D341Med (cell line): ENCODE measurements around the gene SENP7.
A peak's percentile ranks its signal among the peaks of the same experiment; 100 is the strongest.
"Not testable (repeated sequence)": the region's sequence is repeated elsewhere in the genome, so short reads cannot be mapped to it uniquely, and the experiment has no call there.

Experiments used
- DNase-seq: peaks from one replicate; pipeline ENCODE4 v3.0.0; 2012; ENCODE audit warnings: low spot score

Gene SENP7

DNA sequence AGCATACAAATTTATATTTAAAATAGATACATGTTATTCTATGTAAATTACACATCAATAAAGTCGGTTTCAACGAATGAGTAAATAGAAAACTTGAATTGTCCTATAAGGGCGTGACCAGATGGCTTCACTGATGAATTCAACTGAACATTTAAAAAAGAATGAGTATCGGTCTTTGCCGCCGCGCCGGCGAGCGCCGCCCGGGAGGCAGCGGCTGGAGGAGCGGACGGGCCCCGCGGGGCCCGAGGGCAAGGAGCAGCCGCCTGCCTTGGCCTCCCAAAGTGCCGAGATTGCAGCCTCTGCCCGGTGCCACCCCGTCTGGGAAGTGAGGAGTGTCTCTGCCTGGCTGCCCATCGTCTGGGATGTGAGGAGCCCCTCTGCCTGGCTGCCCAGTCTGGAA lies 74.4 kb downstream of the SENP7 start:
- DNase-seq = not testable (repeated sequence)

DNA sequence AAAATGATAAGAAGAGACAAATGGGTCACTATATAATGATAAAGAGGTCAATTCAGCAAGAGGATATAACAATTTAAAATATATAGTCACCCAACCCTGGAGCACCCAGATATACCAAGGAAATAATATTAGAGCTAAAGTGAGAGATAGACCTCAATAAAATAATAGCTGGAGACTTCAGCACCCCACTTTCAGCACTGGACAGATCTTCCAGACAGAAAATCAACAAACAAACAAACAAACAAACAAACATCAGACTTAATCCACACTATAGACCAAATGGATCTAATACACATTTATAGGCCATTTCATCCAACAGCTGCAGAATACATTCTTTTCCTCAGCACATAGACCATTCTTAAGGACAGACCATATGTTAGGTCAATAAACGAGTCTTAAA lies 79.4 kb downstream of the SENP7 start:
- no peak for DNase-seq

DNA sequence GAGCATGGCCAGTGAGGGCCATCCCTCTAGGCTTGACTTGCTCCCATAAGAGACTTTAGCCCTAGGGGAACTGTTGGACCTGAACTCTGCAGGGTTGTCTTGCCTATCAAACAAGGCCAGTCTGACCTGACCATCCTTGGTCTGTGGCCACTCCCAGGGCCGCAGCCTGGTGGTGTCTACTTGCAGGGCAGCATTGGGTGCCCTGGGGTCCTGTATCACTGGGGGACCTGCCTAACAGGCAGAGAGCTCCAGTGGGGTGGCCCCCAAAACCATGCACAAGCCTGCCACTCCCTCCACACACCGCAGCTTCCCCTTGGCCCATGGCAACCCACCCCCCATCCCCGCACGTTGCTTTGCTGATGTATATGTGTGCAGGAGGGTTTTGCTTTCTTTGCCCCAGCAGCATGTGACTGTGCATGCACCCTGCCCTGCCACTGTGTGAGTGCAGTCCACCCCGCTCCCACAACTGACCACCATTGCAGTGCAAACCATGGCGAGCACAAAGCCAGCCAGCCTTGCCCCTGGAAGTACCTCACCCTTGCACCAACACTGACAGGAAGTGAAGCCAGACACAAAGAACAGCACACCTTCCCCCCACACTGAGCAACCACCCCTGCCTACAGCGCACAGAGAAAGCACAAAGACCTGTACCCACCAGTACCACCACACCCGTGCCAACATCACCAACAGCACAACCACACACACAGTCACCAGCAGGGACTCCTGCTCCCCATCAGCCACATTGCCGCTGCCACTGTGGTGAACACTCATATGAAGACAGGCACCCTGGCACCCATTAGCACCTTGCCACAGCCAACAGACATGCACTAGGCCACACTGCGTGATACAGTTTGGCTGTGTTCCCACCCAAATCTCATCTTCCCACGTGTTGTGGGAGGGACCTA lies 88.8 kb downstream of the SENP7 start:
- no peak for DNase-seq

DNA sequence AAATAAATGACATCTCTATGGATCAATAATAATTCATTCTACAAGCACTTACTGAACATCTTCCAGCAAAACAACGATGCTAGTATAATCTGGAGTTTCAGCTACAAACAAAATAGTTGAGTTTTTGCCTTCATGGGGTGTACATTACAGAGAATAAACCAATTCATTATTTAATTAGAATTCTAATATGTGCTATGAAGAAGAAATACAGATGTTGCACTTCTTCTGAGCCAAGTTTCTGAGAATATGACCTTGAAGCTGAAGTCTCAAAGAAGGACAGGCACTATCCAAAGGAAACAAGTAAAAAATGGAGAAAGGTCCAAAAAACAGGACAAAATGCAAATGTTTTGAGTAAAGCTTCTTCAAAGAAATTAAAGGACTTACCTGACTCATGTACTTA lies 94.2 kb downstream of the SENP7 start:
- no peak for DNase-seq

DNA sequence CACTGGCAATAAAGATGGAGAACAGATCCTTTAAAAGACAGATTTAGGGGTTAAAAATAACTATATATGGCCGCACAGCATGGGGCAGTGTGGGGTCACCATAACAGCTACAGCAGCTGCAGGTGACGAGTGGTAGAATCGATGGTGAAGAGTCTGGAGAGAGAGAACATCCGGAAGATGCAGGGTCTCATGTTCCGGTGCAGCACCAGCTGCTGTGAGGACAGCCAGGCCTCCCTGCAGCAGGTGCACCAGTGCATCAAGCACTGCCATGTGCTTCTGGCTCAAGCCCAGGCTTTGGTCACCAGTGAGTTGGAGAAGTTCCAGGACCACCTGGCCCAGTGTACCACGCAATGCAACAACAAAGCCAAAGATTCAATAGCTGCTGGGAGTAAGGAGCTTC lies 98.9 kb downstream of the SENP7 start:
- no peak for DNase-seq

DNA sequence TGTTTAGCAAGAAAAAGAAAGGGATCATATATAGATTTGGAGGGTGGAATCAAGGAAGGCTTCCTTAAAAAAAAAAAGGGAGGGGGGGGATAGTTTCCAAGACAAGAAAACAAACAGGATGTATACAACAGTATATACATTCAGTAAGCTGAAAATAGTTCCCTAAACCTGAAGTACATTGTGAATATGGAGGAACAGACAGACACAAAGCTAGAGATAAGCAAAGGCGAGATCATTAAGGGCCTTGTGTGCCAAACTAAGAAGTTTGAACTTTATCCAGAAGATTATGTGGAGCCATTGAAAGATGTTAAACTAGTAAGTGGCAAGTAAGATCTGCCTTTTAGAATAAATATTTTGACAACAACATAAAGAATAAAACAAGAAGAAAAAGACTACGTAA lies 99.4 kb downstream of the SENP7 start:
- no peak for DNase-seq

DNA sequence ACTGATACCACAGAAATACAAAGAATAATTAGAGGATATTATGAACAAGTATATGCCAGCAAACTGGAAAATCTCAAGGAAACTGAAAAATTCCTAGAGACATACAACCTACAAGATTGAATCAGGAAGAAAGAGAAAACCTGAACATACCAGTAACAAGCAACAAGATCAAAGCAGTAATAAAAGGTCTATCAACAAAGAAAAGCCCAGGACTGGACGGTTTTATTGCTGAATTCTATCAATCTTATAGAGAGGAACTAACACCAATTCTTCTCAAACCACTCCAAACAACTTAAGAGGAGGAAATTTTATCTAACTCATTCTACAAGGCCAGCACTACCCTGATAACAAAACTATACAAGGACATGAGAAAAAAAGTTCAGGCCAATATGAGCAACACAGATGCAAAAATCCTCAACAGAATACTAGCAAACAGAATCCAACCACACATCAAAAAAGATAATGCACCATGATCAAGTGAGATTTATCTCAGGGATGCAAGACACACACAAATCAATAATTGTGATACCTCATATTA lies 121.5 kb downstream of the SENP7 start:
- no peak for DNase-seq

DNA sequence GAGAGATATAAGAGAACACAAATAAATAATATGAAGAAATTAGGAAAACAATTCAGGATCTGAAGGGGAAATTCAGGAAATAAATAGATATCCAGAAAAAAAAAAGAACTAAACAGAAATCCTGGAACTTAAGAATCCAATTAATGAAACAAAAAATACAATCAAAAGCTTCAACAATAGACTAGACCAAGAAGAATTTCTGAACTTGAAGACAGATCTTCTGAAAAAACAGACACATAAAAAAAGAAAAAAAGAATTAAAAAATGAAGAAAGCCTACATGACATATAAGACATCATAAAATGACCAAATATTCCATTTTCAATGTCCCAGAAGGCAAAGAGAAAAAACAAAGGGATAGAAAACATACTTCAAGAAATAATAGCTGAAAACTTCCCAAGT lies 124.3 kb downstream of the SENP7 start:
- DNase-seq = no peak

DNA sequence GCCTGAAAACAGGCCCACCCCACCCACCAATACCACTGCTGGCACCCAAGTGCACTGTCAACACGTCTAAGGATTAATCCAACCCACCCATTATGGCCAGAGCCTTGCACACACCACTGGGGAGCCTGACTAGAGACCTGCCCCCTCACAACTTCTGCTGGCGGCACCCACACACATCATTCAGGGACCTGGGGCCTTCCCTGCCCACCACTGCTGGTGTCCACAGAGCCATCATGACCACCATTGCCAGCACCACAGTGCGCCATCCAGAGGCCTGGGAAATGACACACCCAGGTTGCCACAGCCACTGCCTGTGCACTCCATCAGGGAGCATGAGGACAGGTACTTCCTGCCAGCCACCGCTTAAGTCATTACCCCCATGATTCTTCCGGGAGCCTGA lies 125.7 kb downstream of the SENP7 start:
- no peak for DNase-seq

DNA sequence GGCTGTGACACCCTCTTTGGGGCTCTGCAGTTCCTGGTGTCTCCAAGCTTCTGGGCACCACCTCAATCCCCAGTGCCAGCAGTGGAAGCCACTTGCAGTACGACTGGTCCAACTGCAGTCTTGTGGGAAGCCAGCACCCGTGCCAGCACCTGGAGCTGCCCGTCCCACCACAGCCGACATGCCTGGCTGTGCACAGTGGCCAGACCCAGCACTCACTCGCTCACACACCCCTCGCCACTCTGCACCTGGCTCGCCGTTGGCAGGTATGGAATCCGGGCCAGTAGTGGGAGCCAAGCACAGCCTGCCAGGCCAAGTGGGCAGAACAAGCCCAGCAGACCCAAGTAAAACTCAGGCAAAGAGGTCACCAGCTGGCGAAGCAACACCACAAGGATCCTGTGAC lies 128.6 kb downstream of the SENP7 start:
- no peak for DNase-seq

DNA sequence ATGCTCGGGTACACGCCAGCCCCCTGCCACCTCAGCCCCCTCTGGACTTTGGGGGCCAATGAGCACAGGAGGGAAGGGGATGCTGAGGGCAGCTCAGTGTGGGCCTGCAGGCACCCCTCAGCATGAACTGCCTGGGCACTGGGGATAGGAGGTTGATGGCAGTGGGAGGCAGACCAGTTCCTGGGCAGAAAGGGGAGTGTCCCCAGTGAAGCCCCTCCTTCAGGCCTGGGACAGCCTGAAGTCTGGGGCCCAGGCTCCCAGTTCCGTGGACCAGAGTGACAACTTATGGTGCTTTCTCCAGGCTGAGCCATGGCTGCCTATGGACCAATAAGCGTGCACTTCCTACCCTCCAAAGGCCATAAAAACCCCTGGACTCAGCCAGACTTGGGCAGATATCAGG lies 129.4 kb downstream of the SENP7 start:
- DNase-seq = no peak

DNA sequence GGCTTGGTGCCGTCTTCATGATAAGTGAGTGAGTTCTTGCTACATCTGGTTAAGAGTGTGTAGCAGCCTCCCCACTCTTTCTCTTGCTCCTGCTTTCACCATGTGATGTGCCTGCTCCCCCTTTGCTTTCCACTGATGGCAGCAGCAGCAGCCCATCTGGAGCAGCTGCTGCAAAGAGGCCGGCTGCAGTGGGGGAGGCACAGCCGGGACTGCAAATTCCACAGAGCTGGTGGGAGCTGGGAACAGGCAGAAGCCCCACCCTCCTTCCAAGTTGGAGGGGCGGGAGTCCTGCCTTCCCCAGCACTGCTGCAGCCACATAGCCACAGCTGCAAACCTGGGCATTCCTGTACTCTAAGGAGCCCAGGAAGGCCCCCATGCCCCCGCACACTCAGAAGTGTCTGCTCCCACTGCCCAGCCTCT lies 129.8 kb downstream of the SENP7 start:
- DNase-seq = no peak

DNA sequence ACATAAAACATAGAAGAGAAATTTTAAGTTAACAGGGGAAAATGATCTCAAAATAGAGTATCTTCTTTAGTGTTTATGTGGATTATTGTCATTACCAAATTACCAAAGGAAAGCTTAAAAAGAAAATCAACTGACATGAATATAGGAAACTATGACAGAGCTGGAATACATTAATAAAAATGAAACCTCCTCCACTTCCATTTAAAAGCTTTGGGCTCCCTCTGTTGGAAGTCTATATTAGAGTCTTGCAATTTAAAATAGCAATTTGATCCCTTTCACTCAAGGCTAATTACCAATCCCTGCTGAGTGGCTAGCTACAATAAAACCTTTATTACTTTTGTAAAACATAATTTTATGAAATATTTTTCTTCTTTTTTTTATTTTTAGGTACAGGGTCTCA lies 131.2 kb downstream of the SENP7 start:
- peak; percentile 47 for DNase-seq

DNA sequence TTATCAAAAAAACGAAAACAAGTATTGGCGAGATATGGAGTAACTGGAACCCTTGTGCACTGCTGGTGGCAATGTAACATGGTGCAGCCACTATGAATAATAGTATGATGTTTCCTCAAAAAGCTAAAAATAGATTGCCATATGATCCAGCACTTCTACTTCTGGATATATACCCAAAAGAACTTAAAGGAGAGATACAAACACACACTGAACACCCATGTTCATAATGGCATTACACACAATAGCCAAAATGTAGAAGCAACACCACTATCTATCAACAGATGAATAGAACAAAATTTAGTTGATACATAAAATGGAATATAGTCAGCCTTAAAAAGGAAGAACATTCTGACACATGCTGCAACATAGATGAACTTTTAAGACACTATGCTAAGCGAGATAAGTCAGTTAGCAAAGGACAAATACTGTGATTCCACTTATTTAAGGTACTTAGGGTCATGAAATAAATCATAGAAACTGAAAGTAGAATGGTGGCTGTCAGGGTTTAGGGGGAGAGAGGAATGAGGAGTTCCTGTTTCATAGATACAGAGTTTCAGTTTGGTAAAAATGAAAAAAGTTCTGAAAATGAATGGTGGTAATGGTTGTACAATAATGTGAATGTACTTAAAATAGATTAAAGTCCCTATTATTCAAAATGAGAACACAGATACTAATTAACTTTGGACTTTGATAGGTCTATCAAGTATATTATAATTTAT lies 133.2 kb downstream of the SENP7 start:
- no peak for DNase-seq

DNA sequence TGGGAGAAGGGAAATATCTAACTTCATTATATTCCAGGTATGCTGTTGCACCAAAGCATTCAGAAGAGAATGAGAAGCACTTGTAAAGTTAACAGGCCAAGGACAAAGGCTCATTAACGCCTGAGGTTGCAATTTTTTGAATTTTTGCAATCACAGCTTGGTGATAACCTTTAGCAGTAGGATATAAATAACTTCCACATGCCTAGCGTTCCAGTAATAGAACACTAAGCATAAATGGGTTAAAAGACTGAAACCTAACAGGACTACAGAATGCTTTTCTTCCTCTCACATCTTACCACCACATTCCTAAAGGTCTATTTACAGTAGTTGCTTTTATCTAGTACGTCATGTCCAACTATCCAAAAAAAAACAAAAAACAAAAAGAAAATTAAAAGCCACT lies 135.2 kb downstream of the SENP7 start:
- DNase-seq = no peak

DNA sequence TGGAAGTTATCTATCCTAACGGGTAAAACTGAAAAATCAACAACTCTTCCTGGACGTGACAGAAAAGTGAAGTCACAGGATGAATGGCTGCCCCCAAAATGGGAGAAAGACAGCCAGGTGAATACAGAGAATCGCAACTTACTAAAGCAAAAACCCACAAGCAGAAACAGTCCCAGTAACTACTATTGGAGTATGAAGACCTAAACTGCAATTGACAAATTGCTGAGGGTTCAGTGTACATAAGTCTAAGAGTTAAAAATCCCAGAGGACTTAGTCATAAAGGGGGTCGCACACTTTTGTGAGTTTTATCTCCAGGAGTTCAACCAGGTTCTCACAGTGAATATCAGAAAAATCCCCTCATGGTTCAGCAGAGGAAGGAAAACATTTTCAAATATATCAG lies 135.8 kb downstream of the SENP7 start:
- DNase-seq = no peak

DNA sequence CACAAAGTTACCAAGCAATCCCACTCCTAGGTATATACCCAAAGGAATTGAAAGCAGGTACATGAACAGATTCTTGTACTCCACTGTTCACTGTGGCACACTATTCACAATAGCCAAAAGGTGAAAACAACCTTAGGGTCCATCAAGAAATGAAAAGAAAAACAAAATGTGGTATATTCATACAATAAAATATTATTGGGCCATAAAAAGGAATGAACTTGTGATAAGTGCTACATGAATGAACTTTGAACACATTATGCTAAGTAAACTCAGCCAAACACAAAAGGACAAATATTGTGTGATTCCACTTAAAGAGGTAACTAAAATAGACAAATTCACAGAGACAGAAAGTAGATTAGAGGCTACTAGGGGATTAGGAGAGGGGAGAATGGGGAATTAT lies 137.4 kb downstream of the SENP7 start:
- no peak for DNase-seq

DNA sequence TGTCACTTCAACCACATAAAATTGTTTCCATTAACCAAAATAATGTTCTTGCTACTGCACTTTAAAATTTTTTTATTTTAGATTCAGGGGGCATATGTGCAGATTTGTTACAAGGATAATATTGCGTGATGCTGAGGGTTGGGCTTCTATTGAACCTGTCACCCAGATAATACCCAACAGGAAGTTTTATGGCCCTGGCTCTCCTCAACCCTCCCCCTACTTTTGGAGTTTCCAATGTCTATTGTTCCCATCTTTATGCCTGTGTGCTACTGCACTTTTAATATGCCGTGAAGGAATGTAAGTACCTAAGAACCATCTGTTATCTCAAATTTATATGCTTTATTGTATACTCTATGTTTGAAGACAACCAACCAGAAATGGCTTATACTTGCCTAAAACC lies 150.6 kb downstream of the SENP7 start:
- no peak for DNase-seq

DNA sequence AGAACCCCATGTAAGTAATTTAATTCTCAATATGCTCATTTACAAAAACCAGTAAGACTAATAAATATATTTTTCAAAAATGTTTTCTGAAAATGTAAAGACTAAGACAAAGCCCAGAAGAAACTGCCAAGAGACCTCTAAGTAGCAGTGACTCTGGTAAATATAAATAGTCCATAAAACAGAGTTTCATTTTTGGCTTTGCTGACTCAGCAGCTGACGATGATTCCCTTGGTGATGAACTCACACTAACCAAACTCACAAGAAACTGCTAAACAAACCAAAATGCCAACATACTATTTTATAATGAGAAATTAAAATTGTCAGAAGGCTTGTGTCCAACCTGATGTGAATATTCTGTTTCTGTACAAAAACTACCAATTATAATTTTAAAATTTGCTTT lies 161.2 kb downstream of the SENP7 start:
- DNase-seq = no peak

DNA sequence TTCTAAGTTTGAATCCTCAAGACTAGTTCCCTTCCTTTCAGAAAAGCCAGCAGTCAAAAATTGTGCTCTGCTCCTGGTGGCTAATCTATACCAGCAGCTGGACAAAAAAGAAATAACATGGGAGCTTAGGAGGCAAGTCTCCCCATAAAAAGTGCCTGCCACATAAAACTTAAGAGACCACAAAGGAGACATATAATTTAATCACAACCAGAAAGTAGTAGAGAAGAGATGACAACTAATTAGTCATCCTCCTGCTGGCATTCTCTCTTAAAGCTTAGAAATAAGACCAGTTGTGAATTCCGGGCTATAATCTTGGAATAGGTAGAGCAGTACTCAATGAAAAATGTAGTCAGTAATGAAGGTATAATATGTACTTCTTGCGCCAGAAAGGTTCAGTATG lies 172.4 kb downstream of the SENP7 start:
- no peak for DNase-seq

DNA sequence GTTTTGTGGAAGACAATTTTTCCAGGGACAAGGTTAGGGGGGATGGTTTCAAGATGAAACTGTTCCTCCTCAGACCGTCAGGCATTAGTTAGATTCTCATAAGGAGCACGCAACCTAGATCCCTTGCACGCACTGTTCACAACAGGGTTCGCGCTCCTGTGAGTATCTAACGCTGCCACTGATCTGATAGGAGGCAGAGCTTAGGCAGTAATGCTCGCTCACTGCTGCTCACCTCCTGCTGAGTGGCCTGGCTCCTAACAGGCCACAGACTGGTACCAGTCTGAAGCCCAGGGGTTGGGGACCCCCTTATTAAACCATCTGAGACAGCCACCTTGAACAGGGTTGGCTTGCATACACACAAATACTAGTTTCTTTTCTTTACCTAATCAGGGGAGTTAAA lies 179.1 kb downstream of the SENP7 start:
- no peak for DNase-seq

DNA sequence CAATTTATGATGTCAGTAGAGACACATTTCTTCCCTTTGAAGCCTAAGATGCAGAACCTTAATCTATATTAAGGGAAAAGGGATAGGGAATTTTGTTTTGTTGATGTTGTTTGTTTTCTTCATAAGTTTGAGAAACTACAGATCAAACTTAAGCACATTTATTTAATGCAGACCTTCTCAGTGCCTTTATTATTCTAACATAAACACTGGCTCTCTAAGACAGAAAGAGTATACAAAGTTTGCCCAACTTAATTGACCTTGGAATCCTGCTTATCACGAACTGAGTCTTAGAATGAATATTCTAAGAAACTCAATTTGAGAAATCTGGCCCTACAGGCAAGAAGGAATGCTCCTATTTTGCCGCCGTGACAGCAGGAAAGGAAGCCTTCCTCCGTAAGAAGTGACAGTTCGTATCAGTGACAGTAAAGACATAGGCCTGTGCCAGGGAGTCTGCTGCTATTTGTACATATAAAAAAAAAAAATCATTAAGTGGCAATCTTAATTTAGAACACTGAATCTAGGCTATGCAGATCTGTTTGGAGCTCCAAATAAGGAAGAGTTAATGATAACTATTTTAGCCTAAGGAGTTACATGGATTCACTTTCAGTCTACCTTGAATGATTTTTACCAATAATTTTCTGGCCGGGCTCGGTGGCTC lies 183.9 kb downstream of the SENP7 start:
- DNase-seq = no peak
